ENCODE measurements around the gene TMTC1.

GRCh38 chr12:29742646-29743045, 41.1 kb downstream of the TMTC1 start:
- no peak for TF ChIP-seq EZH2 (IDR thresholded peaks at IDR 0.05; ENCODE audit: borderline replicate concordance, low read depth, low read length, poor library complexity, severe bottlenecking)
- TF ChIP-seq, protein P1, sequence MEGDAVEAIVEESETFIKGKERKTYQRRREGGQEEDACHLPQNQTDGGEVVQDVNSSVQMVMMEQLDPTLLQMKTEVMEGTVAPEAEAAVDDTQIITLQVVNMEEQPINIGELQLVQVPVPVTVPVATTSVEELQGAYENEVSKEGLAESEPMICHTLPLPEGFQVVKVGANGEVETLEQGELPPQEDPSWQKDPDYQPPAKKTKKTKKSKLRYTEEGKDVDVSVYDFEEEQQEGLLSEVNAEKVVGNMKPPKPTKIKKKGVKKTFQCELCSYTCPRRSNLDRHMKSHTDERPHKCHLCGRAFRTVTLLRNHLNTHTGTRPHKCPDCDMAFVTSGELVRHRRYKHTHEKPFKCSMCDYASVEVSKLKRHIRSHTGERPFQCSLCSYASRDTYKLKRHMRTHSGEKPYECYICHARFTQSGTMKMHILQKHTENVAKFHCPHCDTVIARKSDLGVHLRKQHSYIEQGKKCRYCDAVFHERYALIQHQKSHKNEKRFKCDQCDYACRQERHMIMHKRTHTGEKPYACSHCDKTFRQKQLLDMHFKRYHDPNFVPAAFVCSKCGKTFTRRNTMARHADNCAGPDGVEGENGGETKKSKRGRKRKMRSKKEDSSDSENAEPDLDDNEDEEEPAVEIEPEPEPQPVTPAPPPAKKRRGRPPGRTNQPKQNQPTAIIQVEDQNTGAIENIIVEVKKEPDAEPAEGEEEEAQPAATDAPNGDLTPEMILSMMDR (conservative IDR thresholded peaks at IDR 0.05; ENCODE audit: low read depth, low read length): no peak
